ENCODE measurements around the gene ENPP1.

Gene ENPP1

DNA sequence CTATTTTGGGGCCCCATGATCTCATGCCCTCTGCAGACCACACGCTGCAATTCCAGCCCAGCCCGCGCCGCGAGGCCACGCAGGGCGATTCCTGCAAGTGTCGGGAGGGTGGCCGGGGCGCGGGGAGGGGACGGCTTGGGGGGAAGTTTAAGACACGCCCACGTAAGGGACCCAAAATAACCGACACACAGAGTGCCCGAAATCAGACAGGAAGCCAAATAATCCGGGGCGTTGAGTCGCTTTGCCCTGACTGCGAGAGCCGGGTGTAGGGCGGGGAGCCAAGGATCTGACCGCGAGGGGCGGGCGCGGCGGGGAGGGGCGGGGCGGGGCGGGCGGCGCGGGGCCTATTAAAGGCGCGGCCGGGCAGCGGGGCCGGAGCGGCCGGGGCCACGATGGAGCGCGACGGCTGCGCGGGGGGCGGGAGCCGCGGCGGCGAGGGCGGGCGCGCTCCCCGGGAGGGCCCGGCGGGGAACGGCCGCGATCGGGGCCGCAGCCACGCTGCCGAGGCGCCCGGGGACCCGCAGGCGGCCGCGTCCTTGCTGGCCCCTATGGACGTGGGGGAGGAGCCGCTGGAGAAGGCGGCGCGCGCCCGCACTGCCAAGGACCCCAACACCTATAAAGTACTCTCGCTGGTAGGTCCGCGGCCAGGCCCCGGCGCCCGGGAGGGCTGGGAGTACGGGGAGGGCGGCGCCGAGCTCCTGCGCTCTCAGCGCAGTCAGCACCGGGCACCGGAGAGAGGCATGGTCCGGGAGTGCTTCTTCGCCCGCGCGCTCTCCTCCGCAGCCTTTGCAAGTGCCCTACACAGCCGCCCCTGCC is at the start of gene ENPP1:
TSS of gene ENPP1 (plus strand) at position 377 of the 816 bp plus-strand sequence. CDS start at position 393, 16 bp downstream.
- peak; percentile 9 to 23 for DNase-seq (ENCODE audit: low read depth in 2 of 2)

GRCh38 chr6:131758920-131759319 is 48.9 kb upstream of the ENPP1 start:
- no peak for DNase-seq (ENCODE audit: low read depth in 2 of 2)

DNA sequence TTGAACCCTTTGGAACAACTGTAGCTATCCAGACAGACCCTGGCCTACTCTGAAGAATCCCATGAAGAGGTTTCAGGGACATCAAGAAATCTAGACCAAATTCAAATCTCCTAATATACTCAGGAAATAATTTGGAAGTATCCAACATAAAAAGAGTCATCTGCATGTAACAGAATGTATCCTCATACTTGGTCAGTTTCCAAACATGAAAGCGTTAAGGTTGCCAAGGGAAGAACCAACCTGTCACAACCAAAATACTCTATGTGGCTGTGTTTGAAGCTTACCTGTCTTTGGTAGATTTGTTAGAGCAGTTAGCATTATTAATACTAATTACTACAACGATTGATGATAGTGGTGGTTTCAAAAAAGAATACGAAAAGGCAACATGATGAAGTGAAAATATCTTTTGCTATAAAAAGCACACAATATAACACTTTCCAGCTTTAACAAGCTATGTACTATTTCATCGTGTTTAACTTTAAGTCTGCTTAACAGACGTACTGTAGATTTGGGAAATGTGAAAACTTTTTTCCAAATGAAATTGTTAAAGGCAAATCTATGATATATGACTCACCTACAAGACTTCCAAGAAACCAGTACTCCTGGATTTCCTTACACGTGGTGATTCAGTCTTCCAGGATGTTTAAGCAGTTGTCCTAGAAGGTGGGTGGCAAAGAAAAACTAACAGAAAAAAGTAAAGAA is 46.6 kb upstream of the ENPP1 start:
- DNase-seq (ENCODE audit: low read depth in 2 of 2) = no peak

GRCh38 chr6:131761762-131762067 is 46.1 kb upstream of the ENPP1 start:
- no peak for DNase-seq (ENCODE audit: low read depth in 2 of 2)

DNA sequence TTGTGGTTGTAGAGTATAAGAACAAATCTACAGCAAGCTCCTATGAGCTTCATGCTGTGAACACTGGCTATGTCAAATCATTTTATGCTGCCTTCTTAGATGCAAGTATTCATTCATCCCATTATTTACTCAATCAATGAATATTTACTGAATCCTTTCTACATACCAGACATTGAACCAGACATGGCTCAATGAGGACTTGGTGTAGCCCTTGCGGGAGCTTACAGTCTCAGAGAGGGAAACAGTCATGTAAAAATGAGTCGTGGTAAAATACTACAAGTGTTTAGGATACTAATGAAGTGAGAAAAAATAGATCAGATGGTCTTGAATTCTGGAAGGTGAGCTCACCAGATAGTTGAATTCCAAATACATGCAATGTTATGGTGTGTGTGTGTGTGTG is 44.8 kb upstream of the ENPP1 start:
- no peak for DNase-seq (ENCODE audit: low read depth in 2 of 2)

DNA sequence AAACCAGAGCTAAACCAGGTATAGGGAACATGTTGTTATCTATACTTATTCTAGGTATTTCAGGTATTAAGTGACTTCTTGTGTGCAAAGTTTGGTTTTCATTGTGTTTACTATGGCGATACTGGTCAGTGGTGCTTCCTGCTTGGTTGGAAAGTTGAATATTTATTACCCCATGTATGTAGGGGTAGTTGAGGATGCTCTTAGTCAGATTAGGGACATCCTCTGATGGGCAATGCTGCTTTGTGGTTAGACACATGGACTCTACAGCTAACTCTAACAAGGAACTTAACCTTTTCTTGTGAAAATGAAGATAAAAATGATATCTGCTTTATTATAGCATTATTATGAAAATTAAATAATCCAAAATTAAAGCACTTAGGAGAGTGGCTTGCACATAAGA is 44.1 kb upstream of the ENPP1 start:
- no peak for DNase-seq (ENCODE audit: low read depth in 2 of 2)

DNA sequence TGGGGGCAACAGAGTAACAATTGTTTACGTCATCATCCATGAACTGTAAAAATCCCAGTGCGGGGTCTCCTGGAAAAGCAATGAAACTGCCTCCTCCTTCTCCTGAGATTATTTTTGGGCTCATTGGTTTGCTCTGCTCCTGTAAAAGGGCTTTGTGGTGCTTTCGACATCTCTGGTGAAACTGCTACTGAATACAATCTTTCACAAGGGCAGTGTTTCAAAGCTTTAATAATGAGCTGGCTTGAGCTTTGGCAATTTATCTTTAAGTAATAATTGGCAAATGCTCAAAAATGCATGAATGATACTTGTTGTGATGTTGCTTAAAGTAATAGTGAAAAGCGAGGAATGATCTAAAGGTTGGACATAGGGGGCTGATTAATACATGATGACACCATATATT is 43.5 kb upstream of the ENPP1 start:
- no peak for DNase-seq (ENCODE audit: low read depth in 2 of 2)

DNA sequence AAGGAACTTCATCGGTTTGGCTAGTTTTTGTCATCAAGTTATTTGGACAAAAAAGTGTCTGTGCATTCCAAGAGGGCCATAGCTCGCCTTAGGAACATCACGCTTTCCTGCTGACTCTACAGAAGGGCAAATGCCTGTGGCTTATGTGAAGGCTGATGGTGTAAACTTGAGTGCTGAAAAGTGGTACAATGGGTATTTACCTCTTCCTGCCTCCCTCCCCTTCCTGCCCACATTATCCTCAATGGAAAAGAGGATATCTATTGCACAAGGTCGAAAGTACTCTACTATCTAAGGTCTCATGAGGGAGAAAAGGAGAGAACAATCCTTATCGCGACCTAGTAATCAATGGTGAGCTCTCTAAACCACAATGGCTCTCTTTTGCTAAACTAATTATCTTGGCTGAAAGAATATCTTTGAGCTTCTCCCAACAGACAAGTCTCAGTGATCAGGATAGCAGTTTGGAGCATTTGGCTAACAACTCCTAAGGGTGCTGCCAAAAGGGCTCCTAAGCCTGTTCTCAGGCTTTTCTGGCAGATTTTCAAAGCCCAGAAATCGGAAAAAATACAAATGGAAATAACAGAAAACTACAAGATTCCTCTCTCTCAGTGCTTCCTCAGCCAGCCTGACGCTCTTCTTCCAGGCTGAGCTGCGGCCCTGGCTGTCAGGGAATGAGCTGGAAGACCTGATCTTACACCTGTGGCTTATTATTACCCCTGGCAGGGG is 42.6 kb upstream of the ENPP1 start:
- DNase-seq (ENCODE audit: low read depth in 2 of 2) = no peak

- DNase-seq (ENCODE audit: low read depth in 2 of 2) = no peak
These were observed 42.0 kb upstream of the ENPP1 start for GRCh38 chr6:131765804-131766135.

DNA sequence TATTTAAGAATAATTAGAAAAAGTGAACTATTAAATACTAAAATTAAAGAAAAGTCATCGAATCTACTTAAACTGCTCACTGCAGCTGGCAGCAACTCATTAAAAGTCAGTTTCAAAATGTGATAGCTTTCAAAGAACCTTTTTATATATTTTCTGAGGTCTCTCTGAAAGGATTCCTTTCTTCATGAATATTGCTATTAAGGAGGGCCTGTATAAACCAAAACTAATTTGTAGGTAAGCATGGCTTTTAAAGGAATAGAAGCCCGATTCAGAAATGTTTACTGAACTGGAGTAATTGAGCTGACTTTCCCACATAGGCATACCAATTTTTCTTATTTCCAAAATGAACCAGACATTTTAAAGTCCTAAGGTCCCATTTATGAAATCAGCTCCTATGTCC is 41.2 kb upstream of the ENPP1 start:
- DNase-seq (ENCODE audit: low read depth in 2 of 2) = no peak

DNA sequence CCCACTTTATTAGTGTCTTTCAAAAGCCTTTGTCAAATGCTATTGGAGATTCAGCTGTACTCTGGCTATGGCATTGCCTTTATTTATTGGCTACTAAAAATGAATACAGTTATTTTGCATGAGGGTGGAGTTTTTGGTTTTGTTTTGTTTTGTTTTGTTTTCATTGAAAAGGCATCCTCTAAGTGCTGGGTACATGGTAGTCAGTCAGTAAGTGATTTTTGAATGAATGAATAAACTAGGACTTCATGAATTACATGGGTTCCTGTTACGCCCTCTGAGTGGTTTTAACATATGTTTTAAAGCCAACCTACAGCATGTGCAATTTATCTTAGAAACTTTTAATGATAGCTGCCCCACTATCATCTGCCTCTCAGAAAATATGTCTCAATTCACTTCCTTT is 38.9 kb upstream of the ENPP1 start:
- DNase-seq (ENCODE audit: low read depth in 2 of 2) = no peak

DNA sequence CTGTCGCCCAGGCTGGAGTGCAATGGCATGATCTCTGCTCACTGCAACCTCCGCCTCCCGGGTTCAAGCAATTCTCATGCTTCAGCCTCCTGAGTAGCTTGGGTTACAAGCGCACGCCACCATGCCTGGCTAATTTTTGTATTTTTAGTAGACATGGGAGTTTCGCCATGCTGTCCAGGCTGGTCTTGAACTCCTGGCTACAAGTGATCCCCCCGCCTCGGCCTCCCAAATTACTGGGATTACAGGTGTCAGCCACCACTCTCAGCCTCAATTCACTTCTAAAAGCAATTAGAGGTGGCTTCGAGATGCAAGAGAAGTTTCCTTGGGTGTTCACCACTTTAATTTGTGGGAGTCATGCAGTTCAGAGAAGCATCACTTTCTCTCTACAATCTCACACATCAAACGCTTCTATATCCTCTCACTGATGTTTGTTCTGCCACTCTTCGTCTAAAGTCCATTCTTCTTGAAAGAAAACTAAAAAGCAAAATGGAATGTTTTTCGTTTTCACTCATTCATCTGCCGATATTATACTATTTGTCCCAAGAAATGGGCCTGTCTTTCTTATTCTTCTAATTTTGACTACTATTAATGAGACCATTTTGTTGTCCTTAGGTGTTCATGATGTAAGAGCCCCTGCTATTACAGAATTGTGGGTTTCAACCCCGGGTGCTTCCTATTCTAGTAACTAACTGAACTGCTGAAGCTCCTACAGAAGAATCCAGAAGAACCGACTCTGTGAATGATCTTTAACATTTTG is 38.3 kb upstream of the ENPP1 start:
- no peak for DNase-seq (ENCODE audit: low read depth in 2 of 2)

- DNase-seq (ENCODE audit: low read depth in 2 of 2) = no peak
These were observed 37.0 kb upstream of the ENPP1 start for GRCh38 chr6:131770776-131771175.

GRCh38 chr6:131773284-131773950 is 34.4 kb upstream of the ENPP1 start:
- no peak for DNase-seq (ENCODE audit: low read depth in 2 of 2)

GRCh38 chr6:131775886-131776285 is 31.9 kb upstream of the ENPP1 start:
- DNase-seq (ENCODE audit: low read depth in 2 of 2) = no peak

DNA sequence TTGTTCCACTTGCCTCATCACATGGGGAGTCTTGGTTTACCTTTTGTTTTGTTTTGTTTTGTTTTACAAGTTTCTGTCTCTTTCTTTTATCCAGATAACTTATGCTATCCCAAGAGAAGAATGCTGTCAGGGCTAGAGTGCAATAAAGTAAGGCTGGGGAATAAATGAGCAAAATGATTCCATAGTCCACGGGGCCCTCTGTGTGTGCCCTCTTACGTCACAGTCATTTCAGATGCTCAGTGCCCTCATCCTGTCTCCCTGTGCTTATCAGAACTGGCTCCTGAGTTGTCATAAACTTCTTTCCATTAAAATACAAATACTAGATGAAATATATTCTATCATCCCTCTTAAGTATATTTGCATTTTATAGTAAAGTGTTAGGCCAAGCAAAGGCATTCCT is 30.8 kb upstream of the ENPP1 start:
- no peak for DNase-seq (ENCODE audit: low read depth in 2 of 2)

- DNase-seq (ENCODE audit: low read depth in 2 of 2) = no peak
These were observed 29.7 kb upstream of the ENPP1 start for GRCh38 chr6:131778169-131778568.

DNA sequence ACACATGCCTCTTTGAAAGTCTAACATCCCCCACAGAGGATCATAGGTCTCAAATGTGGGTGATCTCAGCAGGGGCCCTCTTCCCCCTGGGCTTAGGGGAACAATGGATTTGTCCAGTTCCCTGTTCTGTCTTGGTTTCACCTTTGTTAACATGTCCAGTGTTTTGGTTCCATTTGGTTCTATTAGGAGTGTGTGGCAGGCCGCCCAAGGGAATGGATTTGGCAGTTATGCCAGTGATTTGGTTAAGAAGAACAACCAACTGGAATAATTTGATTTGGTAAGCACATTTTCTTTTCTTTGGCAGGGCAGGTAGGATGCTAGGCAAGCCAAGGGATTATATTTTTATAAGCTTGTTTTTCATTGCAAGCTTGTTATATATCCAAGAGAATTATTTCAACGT is 28.5 kb upstream of the ENPP1 start:
- no peak for DNase-seq (ENCODE audit: low read depth in 2 of 2)

- no peak for DNase-seq (ENCODE audit: low read depth in 2 of 2)
These were observed 27.2 kb upstream of the ENPP1 start for GRCh38 chr6:131780600-131780999.

DNA sequence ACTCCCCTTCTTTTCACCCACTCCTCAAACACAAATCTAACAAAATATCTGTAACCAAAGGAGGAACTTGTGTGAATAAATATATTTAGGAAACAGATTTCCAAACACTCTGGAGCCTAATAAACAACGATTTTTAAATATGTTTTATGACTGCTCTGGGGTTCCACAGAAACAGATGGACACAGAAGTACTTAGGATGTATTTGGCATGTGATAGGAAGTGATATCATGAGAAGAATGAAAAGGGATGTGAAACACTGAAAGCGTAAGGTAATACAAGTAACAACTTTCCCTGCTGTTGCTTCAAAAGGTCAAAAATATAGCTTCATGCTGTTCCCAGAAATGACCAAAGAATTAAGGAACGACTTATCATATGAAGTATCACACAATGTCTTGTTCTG is 26.1 kb upstream of the ENPP1 start:
- DNase-seq (ENCODE audit: low read depth in 2 of 2) = no peak

DNA sequence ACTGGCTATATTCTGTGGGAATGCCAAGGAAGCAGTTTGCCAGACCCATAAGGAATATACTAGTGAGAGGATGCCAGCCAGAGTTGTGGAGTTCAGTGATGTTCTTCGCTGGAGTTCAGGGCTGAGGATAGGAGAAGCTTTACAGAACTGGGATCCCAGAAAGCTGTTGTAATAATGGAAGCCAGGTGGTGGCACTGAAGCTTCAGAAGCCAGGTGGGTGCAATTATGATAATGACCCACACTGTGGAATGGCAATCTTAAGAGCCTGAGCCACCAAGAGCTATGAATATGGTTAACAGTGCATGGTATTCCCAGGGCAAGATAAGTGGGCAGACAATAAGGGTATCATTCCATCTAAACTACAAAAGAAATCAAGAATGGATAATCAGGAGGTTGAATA is 25.1 kb upstream of the ENPP1 start:
- DNase-seq (ENCODE audit: low read depth in 2 of 2) = no peak

DNA sequence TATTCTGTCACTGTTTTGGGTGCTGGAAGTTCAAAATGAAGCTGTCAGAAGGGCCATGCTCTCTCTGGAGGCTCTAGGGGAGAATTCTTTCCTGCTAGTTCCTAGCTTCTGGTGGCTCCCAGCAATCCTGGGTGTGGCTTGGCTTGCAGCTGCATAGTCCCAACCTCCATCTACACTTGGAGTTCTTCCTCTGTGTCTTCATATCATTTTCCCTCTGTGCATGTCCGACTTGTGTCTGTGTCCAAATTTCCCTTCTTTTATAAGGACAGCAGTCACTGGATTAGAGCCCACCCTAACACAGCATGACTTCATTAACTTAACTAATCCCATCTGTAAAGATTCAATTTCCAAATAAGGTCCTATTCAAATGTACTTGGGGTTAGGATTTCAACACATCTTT is 23.3 kb upstream of the ENPP1 start:
- no peak for DNase-seq (ENCODE audit: low read depth in 2 of 2)

Measured in stimulated activated CD8-positive, alpha-beta memory T cell treated with anti-CD3 and anti-CD28 coated beads, Interleukin-7, amount 100 ng/mL, for 4 hours (primary cell).